Adrenal gland (tissue), 5 donors: ENCODE results near the gene MARVELD3.

ENCODE experiments used
- CTCF ChIP-seq, 6 experiments: fragments of 450-650 bp in 4 of 6; fragments of 200-600 bp in 2 of 6; sonication (generic) in 1 of 6; IDR thresholded peaks; 1 replicate in 5 of 6; 2 replicates in 1 of 6; pipeline versions ENCODE4 v1.5.1 to v1.8.0; 2016 to 2021; ENCODE audit warnings: antibody characterized with exemption in 6 of 6, mild to moderate bottlenecking in 2 of 6, moderate library complexity in 1 of 6
- POLR2A ChIP-seq, 2 donors: fragments of 450-650 bp; IDR thresholded peaks; one replicate each; pipeline ENCODE4 v1.6.1; 2017; ENCODE audit warnings: antibody characterized with exemption in 2 of 2, mild to moderate bottlenecking in 2 of 2, moderate library complexity in 1 of 2
- donor health status: DM: no; HTN: no; CAD: no.

DNA sequence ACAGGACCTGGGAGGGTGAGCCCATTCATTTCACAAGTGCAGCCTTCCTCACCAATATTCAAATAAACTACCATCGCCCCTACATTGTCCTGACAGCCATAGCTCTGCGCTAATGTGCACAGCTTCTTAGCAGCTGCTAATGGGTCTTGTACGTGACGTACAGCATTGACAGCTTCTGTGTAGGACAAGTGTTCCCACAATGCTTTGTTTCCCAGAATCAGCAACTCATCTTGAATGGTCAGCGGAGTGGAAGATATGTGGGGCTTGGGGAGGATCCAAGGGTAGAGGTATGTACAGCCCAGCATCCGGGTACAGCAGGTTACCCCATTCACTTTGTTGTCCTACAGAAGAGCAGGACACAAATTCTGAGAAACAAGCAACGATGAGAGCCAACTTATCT is 23.7 kb downstream of the MARVELD3 start:
- TF ChIP-seq POLR2A (IDR thresholded peaks at IDR 0.05), result no peak
- TF ChIP-seq CTCF (IDR thresholded peaks at IDR 0.05), result no peak
